ENCODE results near the gene PLEKHG7.

GRCh38 chr12:92673756-92674155 is 29.0 kb upstream of the PLEKHG7 start:
- TF ChIP-seq RUNX3 (IDR thresholded peaks at IDR 0.05; ENCODE audit: low read length), result no peak
- TF ChIP-seq CTCF (IDR thresholded peaks at IDR 0.05 in 2 of 3, conservative IDR thresholded peaks at IDR 0.05 in 1 of 3; ENCODE audit: control insufficient read depth in 2 of 3, extremely low read depth in 1 of 3, insufficient read depth in 1 of 3, low read depth in 3 of 3, low read length in 3 of 3), result no peak
- TF ChIP-seq, protein P1, sequence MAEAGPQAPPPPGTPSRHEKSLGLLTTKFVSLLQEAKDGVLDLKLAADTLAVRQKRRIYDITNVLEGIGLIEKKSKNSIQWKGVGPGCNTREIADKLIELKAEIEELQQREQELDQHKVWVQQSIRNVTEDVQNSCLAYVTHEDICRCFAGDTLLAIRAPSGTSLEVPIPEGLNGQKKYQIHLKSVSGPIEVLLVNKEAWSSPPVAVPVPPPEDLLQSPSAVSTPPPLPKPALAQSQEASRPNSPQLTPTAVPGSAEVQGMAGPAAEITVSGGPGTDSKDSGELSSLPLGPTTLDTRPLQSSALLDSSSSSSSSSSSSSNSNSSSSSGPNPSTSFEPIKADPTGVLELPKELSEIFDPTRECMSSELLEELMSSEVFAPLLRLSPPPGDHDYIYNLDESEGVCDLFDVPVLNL (IDR thresholded peaks at IDR 0.05; ENCODE audit: low read depth, low read length), result no peak
- no peak for TF ChIP-seq TAF1 (IDR thresholded peaks at IDR 0.05; ENCODE audit: borderline replicate concordance, low read depth, low read length)
- TF ChIP-seq, protein P2, sequence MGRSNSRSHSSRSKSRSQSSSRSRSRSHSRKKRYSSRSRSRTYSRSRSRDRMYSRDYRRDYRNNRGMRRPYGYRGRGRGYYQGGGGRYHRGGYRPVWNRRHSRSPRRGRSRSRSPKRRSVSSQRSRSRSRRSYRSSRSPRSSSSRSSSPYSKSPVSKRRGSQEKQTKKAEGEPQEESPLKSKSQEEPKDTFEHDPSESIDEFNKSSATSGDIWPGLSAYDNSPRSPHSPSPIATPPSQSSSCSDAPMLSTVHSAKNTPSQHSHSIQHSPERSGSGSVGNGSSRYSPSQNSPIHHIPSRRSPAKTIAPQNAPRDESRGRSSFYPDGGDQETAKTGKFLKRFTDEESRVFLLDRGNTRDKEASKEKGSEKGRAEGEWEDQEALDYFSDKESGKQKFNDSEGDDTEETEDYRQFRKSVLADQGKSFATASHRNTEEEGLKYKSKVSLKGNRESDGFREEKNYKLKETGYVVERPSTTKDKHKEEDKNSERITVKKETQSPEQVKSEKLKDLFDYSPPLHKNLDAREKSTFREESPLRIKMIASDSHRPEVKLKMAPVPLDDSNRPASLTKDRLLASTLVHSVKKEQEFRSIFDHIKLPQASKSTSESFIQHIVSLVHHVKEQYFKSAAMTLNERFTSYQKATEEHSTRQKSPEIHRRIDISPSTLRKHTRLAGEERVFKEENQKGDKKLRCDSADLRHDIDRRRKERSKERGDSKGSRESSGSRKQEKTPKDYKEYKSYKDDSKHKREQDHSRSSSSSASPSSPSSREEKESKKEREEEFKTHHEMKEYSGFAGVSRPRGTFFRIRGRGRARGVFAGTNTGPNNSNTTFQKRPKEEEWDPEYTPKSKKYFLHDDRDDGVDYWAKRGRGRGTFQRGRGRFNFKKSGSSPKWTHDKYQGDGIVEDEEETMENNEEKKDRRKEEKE (IDR thresholded peaks at IDR 0.05), result no peak
- no peak for TF ChIP-seq NFYB (IDR thresholded peaks at IDR 0.05; ENCODE audit: insufficient read depth, low read depth, low read length)
